Suprapubic skin (tissue), 4 donors: ENCODE measurements around the gene NADK2. TPM values are rescaled to one million over a fixed set of nuclear protein-coding genes. Genes with fewer than 3 reads are reported as not detected.

Experiments used
- DNase-seq, 2 donors: peaks; one replicate each; pipeline ENCODE4 v3.0.0-alpha.2; 2019; ENCODE audit warnings: low spot score in 2 of 2
- H3K27ac ChIP-seq: fragments of 200-600 bp; sonication (generic); one replicate; pipeline ENCODE4 v1.5.1; 2019
- H3K27me3 ChIP-seq: fragments of 200-600 bp; sonication (generic); one replicate; pipeline ENCODE4 v1.5.1; 2019
- H3K36me3 ChIP-seq: fragments of 200-600 bp; sonication (generic); one replicate; pipeline ENCODE4 v1.5.1; 2019
- H3K4me1 ChIP-seq: fragments of 200-600 bp; sonication (generic); one replicate; pipeline ENCODE4 v1.5.1; 2019
- H3K4me3 ChIP-seq: fragments of 200-600 bp; sonication (generic); one replicate; pipeline ENCODE4 v1.5.1; 2019; ENCODE audit warnings: mild to moderate bottlenecking
- H3K9me3 ChIP-seq: fragments of 200-600 bp; sonication (generic); one replicate; pipeline ENCODE4 v1.5.1; 2019
- CTCF ChIP-seq, 2 donors: fragments of 200-600 bp in 1 of 2; fragments of 450-650 bp in 1 of 2; sonication (generic) in 1 of 2; IDR thresholded peaks; one replicate each; pipeline ENCODE4 v1.5.1; 2016 to 2019; ENCODE audit warnings: antibody characterized with exemption in 2 of 2, mild to moderate bottlenecking in 1 of 2, moderate library complexity in 1 of 2
- EP300 ChIP-seq: sonication (generic); formaldehyde crosslinking; IDR thresholded peaks from one replicate; pipeline ENCODE4 v1.6.1; 2017; ENCODE audit warnings: antibody characterized with exemption
- POLR2A ChIP-seq, 2 donors: fragments of 450-650 bp; IDR thresholded peaks; one replicate each; pipeline ENCODE4 v1.6.1; 2017; ENCODE audit warnings: antibody characterized with exemption in 2 of 2, mild to moderate bottlenecking in 2 of 2, moderate library complexity in 2 of 2
- POLR2AphosphoS5 ChIP-seq, 3 donors: sonication (generic); formaldehyde crosslinking; IDR thresholded peaks; one replicate each; pipeline ENCODE4 v1.6.1; 2017; ENCODE audit warnings: antibody characterized with exemption in 3 of 3
- WGBS: methylation state at CpG from one replicate; pipeline ENCODE4 v1.1.5; 2018; 5-methylcytosine and 5-hydroxymethylcytosine counted together
- total RNA-seq, 4 donors: library from RNA; depleted of rRNA; stranded (reverse); fragments of >200 nt; gene quantifications; one replicate each; pipeline ENCODE4 v1.1.0, GENCODE V29; 2016

Gene NADK2
- total RNA-seq, 4 donors from 2014 or later = 12.3 to 18.4 (median 15.7) TPM

GRCh38 chr5:36177715-36178523, 63.8 kb downstream of the NADK2 start:
- Histone ChIP-seq H3K27ac (no peak overlapping the region), H3K9me3 (no peaks in the 10 kb centered on the region), H3K4me3 (no peak overlapping the region), H3K36me3 (peaks cover 56% of the 10 kb centered on the region), H3K4me1 (no peaks in the 10 kb centered on the region), H3K27me3 (no peaks in the 10 kb centered on the region)
- no peak for DNase-seq
- WGBS = 63% methylated on average over 2 of the region's 2 CpGs
- TF ChIP-seq EP300 (no peak), POLR2A (IDR thresholded peaks at IDR 0.05) (no peak), CTCF (IDR thresholded peaks at IDR 0.05) (peak in 1 of 2 donors; percentile 34)

GRCh38 chr5:36177154-36177553, 64.6 kb downstream of the NADK2 start:
- no peaks in the 10 kb centered on the region for H3K27me3 ChIP-seq
- no peak overlapping the region for H3K4me3 ChIP-seq
- H3K27ac ChIP-seq = no peak overlapping the region
- 67% methylated on average over 2 of the region's 2 CpGs for WGBS
- TF ChIP-seq POLR2A (IDR thresholded peaks at IDR 0.05) (no peak), CTCF (IDR thresholded peaks at IDR 0.05) (no peak), EP300 (no peak), POLR2AphosphoS5 (IDR thresholded peaks at IDR 0.05) (no peak)
- H3K4me1 ChIP-seq = no peaks in the 10 kb centered on the region
- no peaks in the 10 kb centered on the region for H3K9me3 ChIP-seq
- no peak for DNase-seq
- peaks cover 62% of the 10 kb centered on the region for H3K36me3 ChIP-seq

GRCh38 chr5:36175043-36175442, 66.7 kb downstream of the NADK2 start:
- Histone ChIP-seq H3K27me3 (no peaks in the 10 kb centered on the region), H3K4me1 (no peaks in the 10 kb centered on the region), H3K36me3 (peaks cover 60% of the 10 kb centered on the region), H3K4me3 (no peak overlapping the region), H3K9me3 (no peaks in the 10 kb centered on the region), H3K27ac (no peak overlapping the region)
- TF ChIP-seq EP300 = no peak
- TF ChIP-seq POLR2A (IDR thresholded peaks at IDR 0.05) = no peak
- no peak for TF ChIP-seq POLR2AphosphoS5 (IDR thresholded peaks at IDR 0.05)
- TF ChIP-seq CTCF (IDR thresholded peaks at IDR 0.05) = no peak
- 86% methylated on average over 5 of the region's 5 CpGs for WGBS
- DNase-seq = no peak

- Histone ChIP-seq H3K9me3 (no peaks in the 10 kb centered on the region), H3K36me3 (peaks cover 60% of the 10 kb centered on the region), H3K4me3 (no peak overlapping the region), H3K27ac (no peak overlapping the region), H3K4me1 (no peaks in the 10 kb centered on the region), H3K27me3 (no peaks in the 10 kb centered on the region)
- no peak for TF ChIP-seq POLR2AphosphoS5 (IDR thresholded peaks at IDR 0.05)
- no peak for TF ChIP-seq EP300
- TF ChIP-seq POLR2A (IDR thresholded peaks at IDR 0.05) = no peak
- TF ChIP-seq CTCF (IDR thresholded peaks at IDR 0.05) = no peak
- 85% methylated on average over 3 of the region's 3 CpGs for WGBS
- DNase-seq = no peak
Measured at GRCh38 chr5:36174119-36174518, 67.6 kb downstream of the NADK2 start.

GRCh38 chr5:36173426-36173825, 68.3 kb downstream of the NADK2 start:
- no peak for TF ChIP-seq POLR2AphosphoS5 (IDR thresholded peaks at IDR 0.05)
- TF ChIP-seq EP300 = no peak
- no peak for TF ChIP-seq CTCF (IDR thresholded peaks at IDR 0.05)
- TF ChIP-seq POLR2A (IDR thresholded peaks at IDR 0.05) = no peak
- H3K27ac ChIP-seq = no peak overlapping the region
- no peak for DNase-seq
- no peaks in the 10 kb centered on the region for H3K4me1 ChIP-seq
- H3K4me3 ChIP-seq = no peak overlapping the region
- no peaks in the 10 kb centered on the region for H3K9me3 ChIP-seq
- peaks cover 60% of the 10 kb centered on the region for H3K36me3 ChIP-seq
- no peaks in the 10 kb centered on the region for H3K27me3 ChIP-seq
- WGBS = 72% methylated on average over 2 of the region's 2 CpGs
